Stimulated activated CD4-positive, alpha-beta T cell treated with anti-CD3 and anti-CD28 coated beads, Interleukin-4, amount 100 ng/mL, for 24 hours (primary cell): ENCODE measurements around the gene RPTOR.

Source experiments
- DNase-seq: peaks from one replicate; pipeline ENCODE4 v3.0.0-alpha.2; 2020

The RPTOR gene

DNA sequence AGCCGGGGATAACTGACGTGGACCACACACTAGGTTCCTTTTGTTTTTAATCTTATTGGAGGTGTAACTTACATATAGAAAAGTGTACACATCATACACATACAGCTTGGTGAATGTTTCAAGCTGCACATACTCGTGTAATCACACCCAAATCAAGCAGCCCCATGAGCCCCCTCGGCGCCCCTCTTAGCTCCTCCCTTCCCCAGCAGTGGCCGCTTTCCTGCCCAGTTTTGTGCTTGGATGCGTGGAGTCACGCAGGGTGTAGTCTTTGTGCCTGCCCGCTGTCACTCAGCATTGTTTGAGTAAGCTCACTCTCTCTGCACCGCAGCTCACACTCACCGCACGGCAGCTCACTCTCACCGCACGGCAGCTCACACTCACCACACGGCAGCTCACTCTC is 295.3 kb downstream of the RPTOR start:
- no peak for DNase-seq

DNA sequence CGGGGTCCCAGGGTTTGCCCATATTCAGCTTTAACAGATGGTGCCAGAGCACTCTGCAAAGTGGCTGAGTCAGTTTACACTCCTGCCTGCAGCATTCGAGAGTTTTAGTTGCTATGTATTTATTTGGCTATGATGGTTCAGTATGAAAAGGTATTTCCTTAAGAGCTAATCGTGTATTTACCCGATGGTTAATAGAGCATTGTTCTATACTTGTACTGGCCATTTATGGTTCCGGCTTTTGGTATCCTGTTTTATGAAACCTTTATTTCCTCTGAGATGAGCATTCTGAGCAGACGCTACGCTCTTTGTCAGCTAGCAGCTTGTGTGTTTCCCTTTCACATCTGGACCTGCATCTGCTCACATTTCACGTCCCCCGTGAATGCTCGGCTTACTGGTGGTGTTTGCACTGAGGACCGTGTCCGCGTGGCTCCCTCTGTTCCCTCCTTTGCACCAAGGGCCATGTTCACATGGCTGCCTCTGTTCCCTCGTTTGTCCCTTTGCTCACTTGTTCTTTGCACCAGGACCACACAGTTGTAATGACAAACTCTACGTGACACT is 297.9 kb downstream of the RPTOR start:
- DNase-seq = no peak

DNA sequence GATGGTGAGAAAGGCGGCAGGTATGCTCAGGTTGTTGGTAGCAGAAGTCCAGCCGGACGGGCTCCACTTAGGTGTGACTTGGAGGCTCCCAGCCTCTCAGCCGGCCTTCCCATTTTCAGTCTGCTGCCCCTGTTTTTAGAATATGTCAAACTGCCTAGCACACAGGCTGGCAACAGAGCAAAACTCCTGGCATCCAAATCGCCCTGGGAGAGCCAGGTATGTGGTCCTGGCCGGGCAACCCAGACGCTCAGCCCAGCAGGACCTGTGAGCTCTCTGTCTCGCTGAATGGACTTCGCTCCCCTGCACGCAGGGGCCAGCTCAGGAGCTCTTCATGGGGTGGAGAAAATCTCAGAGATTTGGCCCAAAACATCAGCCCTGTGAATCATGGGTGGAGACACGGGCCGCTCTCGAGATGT is 299.1 kb downstream of the RPTOR start:
- no peak for DNase-seq

DNA sequence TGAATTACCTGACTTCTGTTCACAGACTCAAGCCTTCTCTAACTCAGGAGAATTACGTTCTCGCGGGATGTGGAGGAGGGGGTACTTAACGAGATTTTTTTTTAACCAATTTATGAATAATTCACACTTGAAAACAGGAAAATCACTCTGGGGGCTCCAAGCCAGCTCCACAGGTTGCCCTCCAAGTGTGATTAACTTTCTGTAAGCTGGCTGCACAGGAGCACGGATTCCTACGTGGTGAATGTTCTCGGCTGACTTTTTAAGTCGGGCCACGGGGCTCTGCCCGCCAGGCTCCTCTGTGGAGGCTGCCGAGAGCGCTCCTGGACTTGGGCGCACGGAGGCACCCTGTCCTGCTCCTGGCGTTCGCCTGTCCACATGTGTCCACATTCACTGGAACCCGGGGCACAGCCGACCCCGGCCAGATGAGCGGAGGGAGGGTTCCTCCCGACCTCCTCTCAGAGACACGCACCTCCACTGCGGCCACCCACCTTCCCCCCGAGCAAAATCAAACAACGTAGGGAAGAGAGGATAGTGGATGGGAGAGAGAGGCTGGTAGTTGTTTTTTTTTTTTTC is 299.9 kb downstream of the RPTOR start:
- no peak for DNase-seq

DNA sequence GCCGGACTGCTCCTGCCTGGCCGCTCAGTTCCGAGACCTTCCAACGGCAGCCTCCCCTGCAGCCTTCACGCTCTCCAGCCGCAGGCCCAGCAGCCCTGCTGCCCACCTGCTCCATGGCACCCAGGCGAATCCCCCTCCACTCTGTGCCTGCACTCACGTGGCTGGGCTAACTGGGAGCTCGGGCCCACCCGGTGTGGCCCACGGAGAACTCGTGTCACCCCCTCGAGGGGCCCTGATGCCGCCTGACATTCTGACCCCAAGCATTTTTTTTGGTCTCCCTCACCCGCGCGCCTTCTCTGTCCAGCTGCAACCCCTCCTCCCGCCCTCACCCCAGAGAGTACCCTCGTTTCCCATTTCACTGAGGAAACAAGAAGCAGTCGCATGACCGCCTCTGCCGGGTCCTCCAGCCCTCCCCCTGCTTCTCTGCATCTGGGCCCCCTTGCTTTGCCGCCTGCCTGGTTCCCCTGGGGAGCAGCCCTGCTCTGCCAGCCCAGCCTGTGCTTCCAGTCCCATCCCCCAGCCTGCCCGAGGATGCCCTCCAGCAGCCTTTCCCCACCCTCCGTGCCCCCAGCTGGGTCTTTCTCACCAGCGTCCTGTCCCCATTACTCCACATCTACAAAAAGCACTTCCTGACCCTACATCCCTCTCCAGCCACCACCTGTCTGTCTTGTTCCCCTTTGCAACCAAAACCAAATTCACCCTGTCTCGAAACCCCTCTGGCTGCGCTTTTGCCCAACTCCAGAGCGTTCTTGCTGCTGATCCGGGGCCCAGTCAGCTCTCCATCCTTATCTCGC is 300.6 kb downstream of the RPTOR start:
- no peak for DNase-seq

DNA sequence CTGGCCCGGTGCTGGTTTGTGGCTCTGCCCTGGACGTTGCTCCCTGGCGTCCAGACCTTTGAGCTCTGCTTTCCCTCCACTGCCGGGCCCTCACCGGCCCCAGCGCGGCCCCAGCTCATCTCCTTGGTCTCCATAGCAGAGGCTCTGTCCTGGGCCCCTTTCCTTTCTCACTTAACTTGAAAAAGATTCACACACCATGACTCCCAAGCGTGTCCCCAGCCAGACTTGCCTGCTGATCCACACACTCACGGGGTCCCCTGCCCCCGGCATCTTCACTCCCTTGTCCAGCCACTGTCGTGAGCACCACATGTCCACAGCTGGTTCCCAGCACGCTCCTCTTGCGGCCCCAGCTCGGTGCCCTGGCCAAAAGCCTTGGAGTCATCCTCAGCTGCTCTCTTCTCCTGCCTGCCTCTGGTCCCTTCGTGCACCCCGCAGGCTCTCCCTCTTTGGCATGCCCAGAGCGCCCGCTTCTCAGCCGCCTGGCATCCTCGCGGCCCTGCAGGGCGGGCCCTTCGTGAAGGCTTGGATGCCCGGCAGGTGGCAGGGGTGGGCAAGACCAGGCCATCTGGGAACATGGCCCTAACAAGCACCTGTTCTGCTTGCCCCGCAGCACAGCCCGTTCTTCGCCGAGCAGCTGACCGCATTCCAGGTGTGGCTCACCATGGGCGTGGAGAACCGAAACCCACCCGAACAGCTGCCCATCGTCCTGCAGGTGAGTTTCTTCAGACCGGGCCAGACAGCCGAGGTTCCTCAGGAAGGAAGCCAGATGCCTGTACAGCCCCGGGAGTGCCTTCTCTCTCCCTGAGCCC is 301.4 kb downstream of the RPTOR start:
- DNase-seq = no peak

DNA sequence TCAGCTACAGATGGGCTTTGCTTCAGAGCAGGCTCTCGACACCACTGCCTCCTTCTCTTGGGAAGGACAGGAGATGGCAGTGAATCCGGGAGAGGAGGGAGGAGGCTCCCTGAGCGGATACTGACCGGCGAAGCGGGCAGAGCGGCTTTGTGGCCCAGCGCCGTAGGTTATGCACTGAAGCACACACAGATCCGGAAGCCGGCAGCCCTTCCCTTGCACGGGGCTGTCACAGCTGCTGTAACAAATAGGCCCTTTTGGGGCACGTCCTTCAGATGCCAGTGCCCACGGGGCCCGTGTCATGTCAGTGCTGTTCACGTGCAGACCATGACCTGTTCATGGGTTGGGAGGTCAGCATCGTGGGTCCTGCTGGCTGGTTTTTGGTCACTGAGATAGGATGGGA is 302.3 kb downstream of the RPTOR start:
- DNase-seq = no peak

DNA sequence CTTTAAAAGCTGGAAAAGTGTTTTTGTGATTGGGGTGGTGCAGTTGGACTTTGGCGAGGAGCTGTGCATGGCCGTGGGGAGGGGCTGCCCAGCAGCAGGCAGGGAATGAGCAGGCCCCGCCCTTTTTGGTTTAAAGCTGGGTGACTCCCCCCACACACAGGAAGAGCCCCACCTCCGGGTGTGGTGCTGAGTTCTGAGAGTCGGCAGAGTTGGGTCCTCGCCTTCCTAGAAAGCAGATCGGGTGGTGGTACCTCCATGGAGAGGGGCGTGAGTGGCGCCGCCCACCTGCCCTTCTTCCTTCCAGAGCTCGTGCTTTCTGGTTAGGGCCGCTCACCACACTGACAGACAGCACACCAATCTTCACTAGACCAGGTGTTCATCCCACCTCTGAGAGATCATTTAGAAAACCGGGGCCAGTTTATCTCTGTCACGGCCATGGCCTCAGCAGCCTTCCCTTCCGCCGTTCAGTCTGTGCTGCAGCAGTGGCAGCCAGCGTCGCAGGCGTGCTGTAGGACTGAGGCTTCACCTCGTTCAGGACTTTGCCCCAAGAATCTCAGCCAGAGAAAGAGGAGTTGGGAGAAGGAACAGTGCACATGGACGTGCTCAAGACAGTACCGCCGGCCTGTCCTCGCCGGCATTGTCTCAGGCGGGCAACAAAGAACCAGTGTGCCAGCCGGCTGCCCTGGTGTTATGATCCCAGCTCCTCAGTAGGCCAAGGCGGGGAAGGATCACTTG is 303.0 kb downstream of the RPTOR start:
- peak; percentile 56 for DNase-seq

DNA sequence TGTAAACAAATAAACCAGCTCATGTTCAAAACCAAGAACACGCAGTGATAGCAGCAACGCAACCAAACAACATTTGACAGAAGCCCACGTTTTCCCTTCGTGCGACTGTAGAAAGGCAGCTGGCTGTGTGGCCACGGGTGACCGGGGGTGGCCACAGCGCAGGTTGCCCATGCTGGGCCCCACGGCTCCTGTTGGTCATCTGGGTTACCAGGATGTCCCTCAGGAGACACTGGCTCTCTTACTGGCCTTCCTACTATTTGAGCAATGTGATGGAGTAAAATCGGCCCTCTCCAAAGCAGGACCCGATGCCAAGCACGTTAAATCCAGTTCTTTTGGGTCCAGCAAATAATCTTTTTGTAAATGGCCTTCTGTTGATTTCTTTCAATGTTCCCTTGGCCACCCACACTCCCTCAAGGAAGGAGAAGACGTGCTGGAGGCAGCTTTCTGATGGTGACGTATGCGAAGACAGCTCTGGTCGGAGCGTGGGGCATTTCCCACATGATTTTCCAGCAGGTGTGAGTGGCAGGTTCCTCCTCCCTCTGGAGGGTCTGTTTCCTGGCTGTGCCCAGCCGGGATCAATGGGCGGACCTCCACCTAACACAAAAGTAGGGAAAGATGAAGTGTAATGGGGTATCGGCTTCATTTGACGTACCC is 303.9 kb downstream of the RPTOR start:
- DNase-seq = no peak

DNA sequence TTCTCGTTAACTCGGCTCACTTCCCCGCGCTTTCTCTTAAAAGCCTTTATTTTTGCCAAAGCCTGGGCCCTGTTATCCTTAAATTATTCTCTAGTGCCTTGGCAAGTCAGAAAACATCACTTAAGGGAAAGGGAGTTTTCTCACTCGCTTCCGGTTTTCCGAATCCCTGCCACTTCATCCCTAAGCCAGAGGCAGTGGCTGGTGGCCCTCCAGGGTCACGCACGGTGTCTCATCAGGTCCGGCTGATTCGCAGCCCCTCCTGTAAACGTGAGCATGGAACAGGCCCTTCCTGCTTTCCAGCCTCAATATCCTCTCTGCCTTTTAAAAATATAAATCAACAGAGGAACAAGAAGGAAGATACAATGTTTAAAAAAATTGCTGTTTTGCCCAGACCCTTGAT is 304.5 kb downstream of the RPTOR start:
- no peak for DNase-seq

DNA sequence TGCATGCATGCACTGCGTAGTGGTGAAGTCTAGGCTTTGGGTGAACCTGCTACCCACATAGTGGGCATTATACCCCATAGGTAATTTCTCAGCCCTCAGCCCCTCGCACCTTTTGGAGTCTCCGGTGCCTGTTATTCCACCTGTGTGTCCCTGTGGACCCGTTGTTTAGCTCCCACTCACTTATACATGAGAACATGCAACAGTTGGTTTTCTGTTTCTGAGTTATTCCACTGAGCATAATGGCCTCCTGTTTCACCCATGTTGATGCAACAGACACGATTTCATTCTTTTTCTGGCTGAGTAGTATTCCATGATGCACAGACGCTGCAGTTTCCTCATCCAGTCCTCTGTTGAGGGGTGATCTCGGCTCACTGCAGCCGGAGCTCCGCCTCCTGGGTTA is 305.5 kb downstream of the RPTOR start:
- DNase-seq = no peak

DNA sequence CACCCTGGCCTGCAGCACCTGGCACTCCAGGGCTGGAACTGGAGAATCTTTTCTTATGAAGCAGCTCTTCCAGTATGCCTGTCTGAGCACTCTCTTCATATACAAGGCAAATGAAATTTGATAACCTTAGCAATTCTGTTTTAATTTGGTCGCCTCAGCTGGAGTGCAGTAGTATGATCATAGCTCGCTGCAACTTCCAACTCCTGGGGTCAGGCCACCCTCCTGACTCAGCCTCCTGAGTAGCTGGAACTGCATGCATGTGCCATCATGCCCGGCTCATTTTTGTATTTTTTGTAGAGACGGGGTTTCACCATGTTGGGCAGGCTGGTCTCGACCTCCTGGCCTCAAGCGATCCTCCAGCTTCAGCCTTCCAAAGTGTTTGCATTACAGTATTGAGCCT is 306.2 kb downstream of the RPTOR start:
- no peak for DNase-seq

DNA sequence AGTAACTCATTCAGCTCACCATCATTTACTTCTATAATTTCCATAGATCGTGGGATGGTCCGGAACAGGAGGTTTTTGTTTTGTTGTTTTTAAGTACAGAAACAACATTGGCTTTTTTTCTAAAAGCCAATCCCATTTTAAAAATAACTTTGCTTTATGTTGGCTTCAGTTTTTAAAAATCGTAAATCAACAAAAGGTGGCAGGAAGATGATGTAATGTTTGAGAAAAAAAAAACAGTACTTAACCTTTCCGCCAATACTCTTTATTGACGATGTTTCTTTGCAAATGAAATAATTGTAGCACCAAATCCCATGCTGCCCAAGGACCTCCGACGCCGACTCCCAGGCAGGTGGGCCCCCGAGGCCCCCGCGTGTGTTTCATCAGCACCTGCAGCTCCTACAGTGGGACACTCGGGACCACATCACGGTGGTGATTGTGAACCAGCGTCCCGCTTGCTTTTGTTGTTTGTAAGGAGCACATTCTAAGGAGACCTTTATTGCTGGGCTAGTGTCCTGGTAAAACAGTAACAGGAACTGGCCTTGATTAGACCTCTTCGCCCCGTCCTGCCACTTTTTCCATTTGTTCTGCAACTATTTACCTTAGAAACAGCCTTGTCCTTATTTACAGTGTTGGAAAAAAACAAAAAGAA is 306.8 kb downstream of the RPTOR start:
- DNase-seq = no peak

DNA sequence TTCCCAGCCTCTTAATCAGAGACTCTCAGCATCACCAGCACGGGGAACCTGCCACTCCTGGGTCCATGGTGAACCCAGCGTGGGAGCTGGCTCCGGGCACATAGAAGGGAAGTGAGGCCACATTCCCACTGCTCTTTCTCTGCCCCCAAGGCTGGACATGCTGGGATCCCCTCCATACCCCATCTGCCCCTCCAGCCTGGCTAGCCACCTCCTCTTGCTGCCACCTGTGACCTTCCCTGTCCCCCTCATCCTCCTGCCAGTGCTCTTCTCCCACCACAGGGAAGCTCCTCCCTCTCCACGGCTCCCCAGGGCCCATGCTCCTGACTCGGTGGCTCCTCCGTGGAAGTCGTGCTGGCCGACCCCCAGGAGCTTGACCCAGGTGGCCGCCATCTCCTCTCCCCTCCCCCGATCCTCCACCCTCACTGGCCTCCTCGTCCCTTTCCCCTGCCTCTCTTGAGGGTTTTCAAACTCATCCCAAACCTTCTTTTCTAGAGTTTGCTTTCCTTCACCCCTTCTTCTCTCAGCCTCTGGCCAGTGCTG is 307.9 kb downstream of the RPTOR start:
- no peak for DNase-seq

DNA sequence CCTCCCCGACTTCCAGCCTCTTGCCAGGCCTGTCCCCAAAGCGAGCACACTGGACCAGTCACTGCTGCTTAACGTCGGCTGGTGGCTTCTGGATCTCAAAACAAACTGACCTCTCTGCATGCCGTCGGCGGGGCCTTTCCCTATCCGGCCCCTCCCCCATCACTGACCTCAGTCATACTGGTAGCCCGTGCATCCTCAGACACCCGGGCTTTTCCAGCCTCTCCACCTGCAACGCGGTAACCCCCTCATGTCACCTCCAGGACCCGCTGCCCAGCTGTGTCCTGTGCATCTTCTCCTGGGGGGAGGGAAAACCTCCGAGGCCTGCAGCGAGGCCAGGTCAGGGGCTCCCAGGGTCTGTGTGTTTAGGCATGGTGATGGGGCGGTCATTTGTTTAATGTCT is 308.4 kb downstream of the RPTOR start:
- DNase-seq = no peak

DNA sequence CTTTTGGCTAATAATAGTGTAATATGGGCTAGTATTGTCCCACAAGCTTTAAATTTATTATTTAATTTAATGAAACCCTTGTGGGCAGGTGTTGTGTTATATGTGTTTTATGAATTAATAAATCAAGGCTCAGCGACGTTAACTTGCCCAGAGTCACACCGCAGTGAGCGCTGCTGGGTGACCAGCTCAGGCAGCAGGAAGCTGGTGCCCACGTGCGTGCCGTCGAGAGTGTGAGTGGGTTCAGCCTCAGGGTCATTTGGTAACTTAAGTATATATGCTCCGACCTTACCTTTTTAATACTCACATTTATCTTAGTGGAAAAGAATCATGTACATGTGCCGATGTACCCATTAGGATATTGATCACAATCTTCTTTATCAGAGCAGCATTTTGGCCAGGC is 309.6 kb downstream of the RPTOR start:
- DNase-seq = no peak

DNA sequence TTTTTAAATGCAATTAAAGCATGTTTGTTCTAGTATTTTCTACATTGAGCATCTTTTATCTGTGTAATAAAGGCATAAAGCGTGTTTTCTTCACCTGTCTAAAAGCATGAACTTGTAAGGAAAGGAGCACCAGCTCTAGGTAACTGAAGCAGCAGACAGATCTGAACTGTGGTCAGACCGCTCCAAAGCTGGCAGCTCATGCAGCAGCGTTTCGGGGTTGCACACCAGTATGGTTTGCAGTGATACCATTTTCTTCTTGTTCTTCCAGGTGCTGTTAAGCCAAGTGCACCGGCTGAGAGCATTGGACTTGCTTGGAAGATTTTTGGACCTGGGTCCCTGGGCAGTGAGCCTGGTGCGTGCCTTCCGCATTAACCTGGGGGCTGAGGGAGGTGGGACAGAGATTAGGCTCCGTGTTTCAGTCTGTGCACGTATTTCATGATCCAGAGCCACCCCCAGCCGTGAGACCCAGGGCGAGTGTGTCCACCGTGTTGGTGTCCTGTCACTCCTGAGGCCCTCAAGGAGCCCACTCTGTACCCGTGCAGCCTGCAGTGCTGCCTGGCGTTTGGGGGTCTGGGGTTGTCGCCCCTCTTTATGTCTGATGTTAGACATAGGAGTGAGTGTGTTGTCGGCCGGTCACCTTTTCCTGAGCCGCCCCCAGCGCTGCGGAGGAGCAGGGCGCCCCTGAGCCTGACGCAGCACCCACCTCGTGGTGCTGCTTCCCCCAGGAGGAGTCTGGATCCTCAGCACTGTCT is 310.7 kb downstream of the RPTOR start:
- DNase-seq = no peak

DNA sequence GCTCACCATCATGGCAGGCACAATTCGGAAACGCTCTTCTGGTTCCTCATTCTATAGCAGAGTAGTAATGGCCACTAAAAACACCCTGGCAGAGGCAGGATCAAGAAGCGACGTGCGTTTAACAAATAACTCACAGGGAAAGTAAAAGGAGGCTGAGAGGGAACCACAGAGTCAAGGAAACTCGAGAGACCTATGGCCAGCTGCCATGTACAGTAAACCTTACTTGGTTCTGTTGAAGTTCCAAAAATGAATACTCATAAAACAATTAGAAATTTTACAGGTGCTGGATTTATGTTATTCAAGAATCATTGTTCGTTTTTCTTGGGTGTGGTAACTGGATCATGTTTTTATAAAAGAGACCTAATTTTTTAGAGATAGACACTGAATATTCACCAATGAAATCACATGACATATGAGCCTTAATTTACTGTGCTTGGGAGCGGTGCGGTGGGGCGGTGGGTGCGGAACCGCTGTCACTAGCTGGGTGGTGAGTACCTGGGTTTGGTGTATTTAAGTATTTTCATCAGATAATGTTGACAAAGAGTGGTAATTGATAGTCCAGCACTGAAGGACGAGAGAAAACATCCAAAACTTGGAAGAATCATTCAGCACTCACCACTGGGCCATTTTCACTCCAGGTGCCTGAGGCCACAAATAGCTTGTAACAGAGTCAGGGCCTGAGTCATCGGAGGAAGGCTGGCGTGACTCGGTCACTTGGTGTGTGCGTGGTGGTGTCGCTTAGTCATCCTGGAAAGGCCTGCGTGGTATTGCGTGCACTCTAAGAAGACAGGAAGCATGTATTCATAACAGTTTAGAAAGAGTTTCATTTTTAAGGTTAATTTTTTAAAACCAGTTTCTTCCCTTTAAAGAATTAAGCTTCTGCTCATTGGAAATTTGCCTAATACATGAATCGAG is 311.6 kb downstream of the RPTOR start:
- DNase-seq = peak; percentile 92

DNA sequence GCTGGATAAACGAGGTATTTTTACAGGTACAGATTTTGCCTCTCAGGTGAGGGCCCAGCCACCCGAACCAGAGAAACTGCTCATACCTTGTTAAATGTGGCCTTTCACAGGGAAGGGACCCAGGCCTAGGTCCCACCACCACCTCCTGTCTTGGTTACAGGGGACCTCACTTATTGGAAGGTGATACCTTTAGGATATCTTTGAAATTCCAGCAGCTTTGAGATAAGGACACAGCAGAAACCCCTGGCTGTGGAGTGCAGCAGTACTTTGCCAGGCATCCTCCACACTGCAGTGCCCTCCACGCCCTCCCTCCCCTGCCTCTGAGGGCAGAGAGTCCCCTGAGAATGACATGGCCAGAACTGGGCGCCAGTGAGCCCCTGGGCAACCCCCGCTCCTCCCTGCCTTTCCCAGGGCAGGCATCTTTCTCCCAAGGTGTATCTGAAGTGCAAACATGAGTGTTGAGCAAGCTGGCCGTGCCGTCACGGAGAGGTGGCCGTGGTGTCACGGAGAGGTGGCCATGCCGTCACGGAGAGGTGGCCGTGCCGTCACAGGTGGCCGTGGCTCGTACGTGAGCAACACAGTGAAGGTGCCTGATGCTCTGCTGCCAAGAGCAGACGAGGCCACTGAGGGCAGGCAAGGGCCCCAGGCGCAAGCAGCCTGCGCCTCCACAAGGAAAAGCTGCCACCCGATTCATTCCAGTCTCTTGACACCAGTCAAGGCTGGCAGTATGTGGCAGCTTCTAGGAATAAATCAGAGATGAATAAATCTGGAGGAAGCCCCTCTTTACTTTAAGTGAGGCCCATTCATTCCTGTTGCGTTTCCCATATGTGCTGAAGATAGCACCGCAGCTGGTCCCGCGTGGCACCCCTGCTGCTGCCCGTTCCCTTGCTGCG is 312.5 kb downstream of the RPTOR start:
- peak; percentile 22 for DNase-seq
